ENCODE results near the gene ZER1.
"Not testable (repeated sequence)": the region's sequence is repeated elsewhere in the genome, so short reads cannot be mapped to it uniquely, and the experiment has no call there.

The ZER1 gene

GRCh38 chr9:128715436-128715750 is 56.3 kb downstream of the ZER1 start:
- DNase-seq (ENCODE audit: low spot score), result no peak

- DNase-seq (ENCODE audit: low spot score), result no peak
Measured at GRCh38 chr9:128714586-128715435, 56.9 kb downstream of the ZER1 start.

GRCh38 chr9:128713941-128714573 is 57.7 kb downstream of the ZER1 start:
- DNase-seq (ENCODE audit: low spot score), result no peak

GRCh38 chr9:128713411-128713780 is 58.3 kb downstream of the ZER1 start:
- DNase-seq (ENCODE audit: low spot score), result no peak

DNA sequence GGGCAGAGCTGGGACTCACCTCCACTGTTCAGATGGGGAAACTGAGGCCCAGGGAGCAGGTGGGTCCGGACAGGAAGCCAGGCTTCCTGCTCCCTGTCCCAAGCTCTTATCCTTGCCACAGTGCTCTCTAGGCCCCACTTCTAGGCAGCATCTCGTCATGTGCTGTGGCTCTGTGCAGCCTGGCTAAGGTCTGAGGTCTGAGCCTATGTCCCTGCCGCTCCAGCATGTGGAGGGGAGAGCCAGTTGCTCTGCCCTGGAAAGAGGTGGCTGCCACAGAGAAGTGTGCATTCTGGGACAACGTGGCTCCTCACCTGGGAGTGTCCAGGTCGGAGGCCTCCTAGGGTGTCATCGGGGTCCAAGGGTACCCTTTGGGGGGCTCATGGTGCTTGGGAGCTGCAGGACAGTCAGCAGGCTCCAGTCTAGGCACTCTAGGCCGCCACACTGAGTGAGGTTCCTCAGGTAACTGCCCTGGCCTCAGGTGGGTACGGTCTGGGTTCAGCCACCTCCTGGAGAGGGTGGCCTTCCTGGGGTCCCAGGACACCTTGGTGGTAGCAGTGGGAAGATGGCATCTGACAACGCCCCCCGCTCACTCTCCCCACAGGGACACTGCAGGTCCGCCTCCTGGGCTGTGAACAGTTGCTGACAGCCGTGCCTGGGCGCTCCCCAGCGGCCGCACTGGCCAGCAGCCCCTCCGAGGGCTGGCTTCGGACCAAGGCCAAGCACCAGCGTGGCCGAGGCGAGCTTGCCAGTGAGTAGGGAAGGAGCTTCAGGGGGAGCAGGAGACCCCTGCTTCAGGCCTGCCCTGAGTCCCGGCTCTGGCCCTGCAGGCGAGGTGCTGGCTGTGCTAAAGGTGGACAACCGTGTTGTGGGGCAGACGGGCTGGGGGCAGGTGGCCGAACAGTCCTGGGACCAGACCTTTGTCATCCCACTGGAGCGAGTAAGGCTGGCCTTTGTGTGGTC is 59.0 kb downstream of the ZER1 start:
- no peak for DNase-seq (ENCODE audit: low spot score)

DNA sequence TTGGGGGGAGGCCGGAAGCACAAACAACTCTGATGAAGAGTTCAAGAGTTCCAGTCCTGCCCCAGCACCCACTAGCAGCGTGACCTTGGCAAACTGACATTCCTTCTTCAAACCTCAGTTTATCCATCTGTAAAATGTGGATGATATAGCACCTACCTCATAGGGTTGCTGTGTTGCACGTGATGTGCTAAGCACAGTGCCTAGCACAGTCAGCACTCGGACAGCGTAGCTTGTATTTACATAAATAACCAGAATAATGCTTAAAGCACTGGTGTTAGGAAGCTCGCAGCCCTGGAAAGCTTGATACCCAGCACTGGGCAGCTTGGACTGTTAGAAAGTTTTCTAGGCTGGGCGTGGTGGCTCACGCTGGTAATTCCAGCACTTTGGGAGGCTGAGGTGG is 64.3 kb downstream of the ZER1 start:
- DNase-seq (ENCODE audit: low spot score), result no peak

- no peak for DNase-seq (ENCODE audit: low spot score)
Measured at GRCh38 chr9:128706671-128707381, 64.9 kb downstream of the ZER1 start.

DNA sequence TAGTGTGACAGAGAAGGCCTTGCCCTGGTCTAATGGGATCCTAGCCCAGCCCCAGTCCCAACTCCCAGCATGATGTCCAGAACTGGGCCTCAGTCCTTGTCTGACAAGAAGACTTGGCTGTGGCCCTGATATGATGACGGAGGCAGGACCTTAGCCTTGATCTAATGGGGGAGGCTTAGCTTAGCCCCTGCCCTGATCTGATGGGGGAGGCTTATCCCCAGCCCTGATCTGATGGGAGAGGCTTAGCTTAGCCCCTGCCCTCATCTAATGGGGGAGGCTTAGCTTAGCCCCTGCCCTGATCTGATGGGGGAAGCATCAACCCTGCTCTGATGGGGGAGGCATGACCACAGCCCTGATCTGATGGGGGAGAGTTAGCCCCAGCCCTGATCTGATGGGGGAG is 65.7 kb downstream of the ZER1 start:
- DNase-seq (ENCODE audit: low spot score), result no peak

GRCh38 chr9:128705051-128705965 is 66.4 kb downstream of the ZER1 start:
- DNase-seq (ENCODE audit: low spot score), result no peak

DNA sequence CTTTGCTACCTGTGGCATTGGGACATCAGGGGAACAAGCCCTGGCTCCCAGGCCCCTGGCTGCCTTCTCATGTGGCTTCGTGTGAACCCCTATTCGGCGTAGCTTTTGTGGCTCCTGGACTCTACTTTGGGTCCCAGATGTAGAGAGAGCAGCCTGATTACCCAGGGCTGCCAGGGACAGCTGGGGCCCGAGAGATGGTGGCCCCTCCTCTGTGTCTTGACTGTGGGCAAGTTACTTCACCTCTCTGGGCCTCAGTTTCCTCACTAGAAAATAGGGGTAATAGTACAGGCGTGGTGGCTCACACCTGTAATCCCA is 67.4 kb downstream of the ZER1 start:
- no peak for DNase-seq (ENCODE audit: low spot score)

DNA sequence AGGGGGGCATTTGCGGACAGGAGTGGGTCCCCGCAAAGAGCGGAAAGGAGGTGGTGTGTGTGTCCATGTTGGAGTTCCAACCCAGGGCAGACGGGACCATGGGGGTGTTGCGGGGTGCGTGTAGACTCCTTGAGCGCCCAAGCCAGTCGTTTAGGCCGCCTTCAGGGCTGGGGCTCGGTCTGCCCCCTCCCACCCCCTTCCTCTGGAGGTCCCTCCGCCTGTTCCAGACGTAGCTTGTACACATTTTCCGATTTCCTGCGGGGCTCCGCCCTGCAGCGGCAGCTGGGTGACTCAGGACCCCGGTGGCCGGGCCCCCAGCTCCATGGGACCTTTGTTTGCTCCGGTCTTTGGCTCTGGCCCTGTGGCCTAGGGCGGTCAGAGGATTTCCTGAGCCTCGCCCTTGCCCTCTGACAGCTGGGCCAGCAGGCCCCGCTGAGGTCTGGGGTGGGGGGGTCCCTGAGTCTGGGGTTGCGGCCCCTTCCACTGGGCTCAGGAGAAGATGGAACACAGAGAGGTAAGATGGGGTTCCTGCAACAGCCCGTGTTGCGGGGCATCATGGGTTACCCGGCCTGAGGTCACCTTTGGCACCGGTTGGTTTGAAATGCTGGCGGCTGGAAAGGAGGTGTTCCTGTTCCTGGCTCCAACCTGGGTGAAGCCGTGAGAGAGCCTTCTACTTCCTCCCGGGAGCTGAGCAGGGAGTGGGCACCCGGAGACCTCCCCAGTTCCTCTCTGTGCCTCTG is 67.9 kb downstream of the ZER1 start:
- no peak for DNase-seq (ENCODE audit: low spot score)

DNA sequence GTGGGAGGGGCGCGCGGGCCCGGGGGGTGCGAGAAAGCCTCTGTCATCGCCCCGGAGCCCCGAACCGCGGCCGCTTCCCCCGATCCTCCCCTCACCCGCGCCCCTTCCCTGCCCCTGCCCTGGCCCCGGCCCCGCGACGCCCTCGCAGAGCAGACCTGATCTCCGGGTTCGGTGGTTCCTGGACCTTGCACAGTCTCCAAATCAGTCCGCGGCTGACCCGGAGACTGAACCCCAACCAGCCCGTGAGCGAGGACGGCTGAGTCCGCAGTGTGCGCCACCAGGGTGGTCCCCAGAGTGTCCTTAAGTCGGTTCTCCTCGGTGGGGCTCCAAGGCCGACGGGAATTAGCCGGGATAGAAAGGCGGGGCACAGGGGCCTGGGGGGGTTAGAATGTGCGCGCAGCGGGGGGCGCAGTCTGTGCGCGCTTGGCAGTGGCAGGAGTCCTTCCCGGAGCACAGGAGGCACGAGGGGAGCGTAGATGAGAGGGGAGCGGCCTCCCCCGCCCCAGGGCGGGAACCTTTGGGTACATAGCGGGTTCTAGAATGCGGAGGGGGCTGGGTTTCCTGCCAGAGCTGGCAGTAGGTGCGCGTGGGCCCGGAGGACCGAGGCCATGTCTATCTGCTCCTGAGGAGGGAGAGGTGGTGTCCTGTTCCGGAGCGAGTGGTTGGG is 68.6 kb downstream of the ZER1 start:
- no peak for DNase-seq (ENCODE audit: low spot score)

DNA sequence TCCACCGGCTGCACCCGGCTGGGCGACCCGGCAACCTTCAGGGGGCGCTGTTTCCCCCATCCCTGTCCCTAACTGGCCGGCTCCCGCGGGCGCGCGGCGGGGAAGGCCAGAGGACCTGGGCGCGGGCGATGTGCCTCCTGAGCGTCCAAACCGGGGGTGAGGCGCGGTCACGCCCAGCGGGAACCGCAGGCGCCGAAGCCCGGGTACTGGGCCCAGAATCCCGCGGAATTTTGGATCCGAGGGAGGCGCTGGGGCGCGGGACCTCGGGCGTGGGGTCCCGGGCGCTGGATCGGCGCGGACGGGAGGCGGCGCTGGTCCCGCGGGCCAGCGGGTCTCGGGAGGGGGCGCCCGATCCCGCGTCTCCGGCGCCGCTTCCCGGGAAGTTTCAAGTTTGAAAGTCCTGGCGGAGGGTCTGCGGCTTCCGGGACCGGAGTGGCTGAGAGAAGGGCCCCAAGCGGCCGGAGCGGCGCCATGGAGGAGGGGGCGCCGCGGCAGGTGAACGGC is 69.2 kb downstream of the ZER1 start, which contains the start of gene PKN3:
Gene PKN3, plus strand, starts transcription at position 59 of the 504 bp plus-strand sequence. Its CDS starts 413 bp downstream, at position 472.
- DNase-seq (ENCODE audit: low spot score), result peak; percentile 81

GRCh38 chr9:128701227-128701854 is 70.4 kb downstream of the ZER1 start:
- DNase-seq (ENCODE audit: low spot score), result no peak

- not testable (repeated sequence) for DNase-seq (ENCODE audit: low spot score)
Measured at GRCh38 chr9:128699096-128699795, 72.5 kb downstream of the ZER1 start.

GRCh38 chr9:128696923-128697707 is 74.6 kb downstream of the ZER1 start:
- no peak for DNase-seq (ENCODE audit: low spot score)

GRCh38 chr9:128694344-128694743 is 77.4 kb downstream of the ZER1 start:
- no peak for DNase-seq (ENCODE audit: low spot score)

DNA sequence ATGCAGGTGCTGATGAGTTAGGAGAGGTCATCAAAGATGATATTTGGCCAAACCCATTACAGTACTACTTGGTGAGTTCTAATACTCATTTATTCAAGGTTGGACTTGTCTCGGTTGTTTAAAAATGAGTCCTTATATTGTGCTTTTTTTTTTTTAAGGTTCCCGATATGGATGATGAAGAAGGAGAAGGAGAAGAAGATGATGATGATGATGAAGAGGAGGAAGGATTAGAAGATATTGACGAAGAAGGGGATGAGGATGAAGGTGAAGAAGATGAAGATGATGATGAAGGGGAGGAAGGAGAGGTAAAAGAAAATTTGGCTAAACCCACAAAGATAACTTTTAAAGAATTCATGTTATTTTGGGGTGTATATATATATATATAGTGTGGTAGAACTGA is 78.0 kb downstream of the ZER1 start:
- DNase-seq (ENCODE audit: low spot score), result not testable (repeated sequence)

All from SW480 (cell line).